Body of pancreas (tissue), 4 donors: ENCODE measurements around the gene ANGPTL2. TPM values are rescaled to one million over a fixed set of nuclear protein-coding genes. Genes with fewer than 3 reads are reported as not detected.
A peak's percentile ranks its signal among the peaks of the same experiment; 100 is the strongest.

Source experiments
- ATAC-seq: fragments of 150-250 bp; one replicate; pipeline ENCODE4 v1.9.1; 2016
- DNase-seq, 4 donors: peaks; one replicate each; pipeline ENCODE4 v3.0.0-alpha.2; 2019
- H3K27ac ChIP-seq, 4 donors: fragments of 200-600 bp; sonication (generic); 1 replicate in 3 of 4; 2 replicates in 1 of 4; pipeline versions ENCODE4 v1.5.1 to v1.6.1; 2016 to 2019; ENCODE audit warnings: mild to moderate bottlenecking in 1 of 4, mixed read lengths in 1 of 4, moderate library complexity in 1 of 4
- H3K27me3 ChIP-seq, 2 donors: fragments of 200-600 bp; sonication (generic); one replicate each; pipeline ENCODE4 v1.6.0; 2016; ENCODE audit warnings: mild to moderate bottlenecking in 1 of 2
- H3K36me3 ChIP-seq, 2 donors: fragments of 200-600 bp; sonication (generic); replicated peaks in 1 of 2; 2 replicates each; pipeline ENCODE4 v1.5.1; 2016; ENCODE audit warnings: low read depth in 2 of 2; ENCODE audit not compliant: insufficient read depth in 1 of 2
- H3K4me1 ChIP-seq: fragments of 200-600 bp; sonication (generic); one replicate; pipeline ENCODE4 v1.6.0; 2016
- H3K4me3 ChIP-seq, 2 donors: fragments of 200-600 bp; sonication (generic); 1 replicate in 1 of 2; 2 replicates in 1 of 2; pipeline ENCODE4 v1.5.1; 2016 to 2019
- H3K9me3 ChIP-seq, 3 donors: fragments of 200-600 bp; sonication (generic); 1 replicate in 2 of 3; 2 replicates in 1 of 3; pipeline ENCODE4 v1.5.1; 2016
- CTCF ChIP-seq, 7 experiments: fragments of 450-650 bp in 4 of 7; fragments of 200-600 bp in 3 of 7; sonication (generic) in 3 of 7; IDR thresholded peaks; one replicate each; pipeline ENCODE4 v1.5.1; 2016 to 2019; ENCODE audit warnings: antibody characterized with exemption in 7 of 7
- POLR2A ChIP-seq, 3 donors: fragments of 450-650 bp; IDR thresholded peaks; one replicate each; pipeline ENCODE4 v1.6.1; 2016; ENCODE audit warnings: antibody characterized with exemption in 3 of 3, mild to moderate bottlenecking in 2 of 3
- WGBS, 2 donors: methylation state at CpG; one replicate each; pipeline ENCODE4 v1.1.5; 2017; 5-methylcytosine and 5-hydroxymethylcytosine counted together
- intact Hi-C: fragments of 100-400 bp; cut with DNase I; formaldehyde crosslinking; loops from one replicate; pipeline ENCODE4 v1.15.1; 2023
- total RNA-seq, 2 donors: library from RNA; depleted of rRNA; stranded (reverse); fragments of >200 nt; gene quantifications; one replicate each; pipeline ENCODE4 v1.1.0, GENCODE V29; 2016

Gene ANGPTL2
- total RNA-seq, 2 donors from 2014 or later = 3.1 to 7.6 TPM

DNA sequence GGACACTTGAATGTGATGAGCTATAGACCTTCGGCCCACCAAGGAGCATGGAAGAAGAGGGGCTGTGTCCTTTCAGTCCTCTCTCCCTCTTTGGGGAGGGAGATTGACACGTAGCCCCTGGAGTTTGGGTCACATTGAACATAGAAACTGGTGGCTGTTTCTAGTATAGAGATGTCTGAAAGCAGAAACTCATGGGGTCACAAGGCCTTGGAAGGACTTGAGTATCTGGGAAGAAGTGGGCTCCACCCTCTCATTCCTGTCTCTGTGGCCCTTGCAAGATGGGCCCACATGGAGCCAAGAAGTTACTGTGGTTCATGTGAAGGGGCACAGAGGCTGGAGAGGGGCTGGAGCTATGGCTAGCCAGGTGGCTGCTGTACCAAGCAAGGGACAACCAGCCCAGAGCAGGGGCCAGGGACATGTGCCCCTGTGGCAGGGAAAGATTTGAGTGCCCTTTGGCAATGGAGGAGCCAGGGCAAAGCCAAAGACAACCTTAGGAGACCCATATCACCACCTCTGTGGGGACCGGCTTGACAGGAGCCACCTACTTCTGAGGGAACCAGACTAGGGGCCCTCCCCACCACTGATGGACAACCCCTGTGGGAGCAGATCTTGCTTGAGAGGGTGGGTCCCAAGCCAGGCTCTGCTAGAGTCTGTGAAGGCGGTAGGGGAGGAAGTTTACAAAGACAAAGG is 12.8 kb upstream of the ANGPTL2 start:
- no peak overlapping the region for H3K27ac ChIP-seq
- DNase-seq = no peak
- no peak for ATAC-seq
- intact Hi-C loops = no loop called here
- H3K27me3 ChIP-seq = no peaks in the 10 kb centered on the region
- H3K4me1 ChIP-seq = no peaks in the 10 kb centered on the region
- TF ChIP-seq POLR2A (IDR thresholded peaks at IDR 0.05) = no peak
- no peak for TF ChIP-seq CTCF (IDR thresholded peaks at IDR 0.05)
- no peaks in the 10 kb centered on the region for H3K36me3 ChIP-seq
- H3K9me3 ChIP-seq = no peaks in the 10 kb centered on the region
- 72 to 90% methylated on average over 4 of the region's 4 CpGs for whole genome bisulfite sequencing, 2 donors
- no peak overlapping the region for H3K4me3 ChIP-seq

DNA sequence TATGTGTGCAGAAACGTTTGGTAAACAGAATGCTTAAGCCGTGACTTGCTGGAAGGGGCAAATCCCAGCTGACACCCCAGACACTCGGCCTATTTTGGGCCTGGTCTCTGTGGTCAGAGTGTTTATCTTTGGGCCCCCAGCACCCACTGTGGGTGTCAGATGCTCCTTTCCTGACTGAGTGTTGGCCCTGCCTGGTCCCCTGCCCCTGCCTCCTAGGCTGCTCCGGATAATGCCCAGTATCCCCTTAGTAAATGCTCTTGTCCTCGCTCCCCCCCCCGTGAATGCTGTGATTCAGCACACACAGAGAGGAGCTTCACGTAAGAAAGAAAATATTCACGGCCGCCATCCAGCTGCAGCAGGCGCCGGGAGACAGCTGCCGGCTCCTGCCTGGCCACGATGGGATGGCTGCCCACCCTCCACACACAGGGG is 11.3 kb upstream of the ANGPTL2 start:
- DNase-seq (no peak), ATAC-seq (no peak)
- Histone ChIP-seq H3K4me1 (peaks cover 10% of the 10 kb centered on the region), H3K9me3 (no peaks in the 10 kb centered on the region), H3K36me3 (no peaks in the 10 kb centered on the region), H3K27me3 (no peaks in the 10 kb centered on the region), H3K4me3 (no peak overlapping the region), H3K27ac (peak overlapping the region in 2 of 4 donors; percentile 24)
- WGBS, 2 donors = 75 to 85% methylated on average over 12 to 13 of the region's 13 CpGs
- intact Hi-C loops = no loop called here
- TF ChIP-seq CTCF (IDR thresholded peaks at IDR 0.05) (no peak), POLR2A (IDR thresholded peaks at IDR 0.05) (no peak)

DNA sequence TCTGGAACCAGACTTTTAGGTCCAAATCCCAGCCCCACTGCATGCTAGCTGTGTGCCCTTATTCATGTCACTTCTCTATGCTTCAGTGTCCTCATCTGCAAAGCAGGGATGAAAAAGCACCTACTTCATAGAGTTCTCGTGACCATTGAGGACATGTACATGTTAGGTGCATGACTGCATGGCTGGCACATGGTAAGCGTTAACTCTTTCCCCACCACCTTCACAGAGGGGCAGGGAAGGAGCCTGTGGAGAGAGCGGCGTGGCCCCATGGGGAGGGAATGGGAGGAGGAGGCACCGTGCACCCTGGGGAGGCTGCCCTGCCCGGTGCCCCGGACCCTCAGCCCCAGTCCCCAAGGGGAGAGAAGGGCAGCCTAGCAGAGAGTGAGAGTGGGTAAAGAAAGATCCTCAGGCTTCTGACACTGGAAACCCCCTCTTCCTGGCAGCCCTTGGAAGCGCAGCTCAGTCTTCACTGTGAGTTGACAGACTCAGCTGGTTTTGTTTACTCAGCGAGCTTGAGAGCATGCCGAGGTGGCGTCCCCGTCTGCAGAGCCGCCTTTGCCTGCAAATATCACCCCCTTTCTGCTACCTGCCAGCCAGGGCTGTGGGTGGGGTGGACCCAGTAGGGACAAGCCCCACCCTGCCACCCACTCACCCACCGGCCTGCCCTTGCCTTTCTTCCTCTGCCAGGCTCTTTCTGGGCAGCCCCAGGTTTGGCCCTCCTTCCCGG is 10.6 kb upstream of the ANGPTL2 start:
- no peaks in the 10 kb centered on the region for H3K27me3 ChIP-seq
- TF ChIP-seq CTCF (IDR thresholded peaks at IDR 0.05) (no peak), POLR2A (IDR thresholded peaks at IDR 0.05) (no peak)
- H3K4me1 ChIP-seq = peaks cover 10% of the 10 kb centered on the region
- intact Hi-C loops = no loop called here
- ATAC-seq (no peak), DNase-seq (no peak)
- WGBS, 2 donors = 82 to 92% methylated on average over 13 to 15 of the region's 15 CpGs
- H3K9me3 ChIP-seq = no peaks in the 10 kb centered on the region
- peak overlapping the region in 2 of 4 donors; percentile 24 for H3K27ac ChIP-seq
- no peaks in the 10 kb centered on the region for H3K36me3 ChIP-seq
- no peak overlapping the region for H3K4me3 ChIP-seq

DNA sequence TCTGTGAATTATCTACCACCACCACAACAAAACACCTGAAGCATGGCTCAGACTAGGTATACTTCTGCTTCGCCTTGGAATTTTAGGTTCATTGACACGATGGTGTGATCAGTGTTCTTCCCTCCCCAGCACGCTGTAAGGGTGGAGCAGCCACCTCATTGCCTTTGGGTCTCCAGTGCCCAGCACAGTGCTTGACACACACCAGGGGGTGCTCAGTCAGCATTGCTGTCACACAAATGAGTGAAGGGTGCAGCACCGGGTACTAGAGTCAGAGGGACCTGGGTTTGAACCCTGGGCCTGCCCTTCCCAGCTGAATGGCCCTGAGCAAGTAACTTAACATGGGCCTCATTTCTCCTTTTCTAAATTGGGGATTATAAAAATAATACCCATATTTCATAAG is 9.9 kb upstream of the ANGPTL2 start:
- Histone ChIP-seq H3K9me3 (no peaks in the 10 kb centered on the region), H3K4me3 (no peak overlapping the region), H3K27me3 (no peaks in the 10 kb centered on the region), H3K4me1 (peaks cover 10% of the 10 kb centered on the region), H3K27ac (no peak overlapping the region), H3K36me3 (no peaks in the 10 kb centered on the region)
- DNase-seq (no peak), ATAC-seq (no peak)
- WGBS, 2 donors = 92% methylated on average over 4 of the region's 4 CpGs
- no peak for TF ChIP-seq POLR2A (IDR thresholded peaks at IDR 0.05)
- no peak for TF ChIP-seq CTCF (IDR thresholded peaks at IDR 0.05)
- intact Hi-C loops = no loop called here
